IPS-NIHi7 (cell line): Measurements from ENCODE around the gene INAFM1.
"Not testable (repeated sequence)": the region's sequence is repeated elsewhere in the genome, so short reads cannot be mapped to it uniquely, and the experiment has no call there.

ENCODE experiments used
- DNase-seq: peaks from one replicate; pipeline ENCODE4 v3.0.0; 2012; ENCODE audit warnings: mixed read lengths; ENCODE audit errors: extremely low spot score

INAFM1 gene

GRCh38 chr19:47240996-47241918 is 33.4 kb upstream of the INAFM1 start:
- DNase-seq, result peak; percentile 76

GRCh38 chr19:47241919-47242577 is 32.6 kb upstream of the INAFM1 start:
- no peak for DNase-seq

- DNase-seq, result no peak
These were observed 31.3 kb upstream of the INAFM1 start for GRCh38 chr19:47243364-47243775.

- DNase-seq, result peak; percentile 82
These were observed 30.7 kb upstream of the INAFM1 start for GRCh38 chr19:47243776-47244547.

- DNase-seq, result peak; percentile 48
These were observed 27.2 kb upstream of the INAFM1 start for GRCh38 chr19:47247308-47247990.

GRCh38 chr19:47253016-47253415 is 21.7 kb upstream of the INAFM1 start:
- not testable (repeated sequence) for DNase-seq

GRCh38 chr19:47253467-47253881 is 21.2 kb upstream of the INAFM1 start:
- DNase-seq, result no peak

GRCh38 chr19:47253970-47254369 is 20.7 kb upstream of the INAFM1 start:
- DNase-seq, result no peak

GRCh38 chr19:47255879-47256692 is 18.6 kb upstream of the INAFM1 start, which contains the start of gene CCDC9:
Gene CCDC9 (plus strand): TSS chr19:47256525. CDS start chr19:47258401, 1,876 bp downstream.
- DNase-seq, result peak; percentile 90

- DNase-seq, result peak; percentile 95
These were observed 17.8 kb upstream of the INAFM1 start for GRCh38 chr19:47256693-47257410.

GRCh38 chr19:47257411-47258169 is 17.1 kb upstream of the INAFM1 start:
- DNase-seq, result no peak

GRCh38 chr19:47258434-47258833 is 16.3 kb upstream of the INAFM1 start:
- DNase-seq, result no peak

- no peak for DNase-seq
These were observed 15.7 kb upstream of the INAFM1 start for GRCh38 chr19:47258895-47259555.

GRCh38 chr19:47260476-47260875 is 14.2 kb upstream of the INAFM1 start:
- DNase-seq, result no peak

GRCh38 chr19:47261946-47262793 is 12.5 kb upstream of the INAFM1 start:
- not testable (repeated sequence) for DNase-seq

GRCh38 chr19:47264629-47265028 is 10.1 kb upstream of the INAFM1 start:
- DNase-seq, result no peak

- DNase-seq, result no peak
These were observed 8.2 kb upstream of the INAFM1 start for GRCh38 chr19:47266401-47266941.
